ENCODE measurements around the gene LIN7A. TPM values are rescaled to one million over a fixed set of nuclear protein-coding genes. Genes with fewer than 3 reads are reported as not detected.

Gene LIN7A
- total and polyA plus RNA-seq, 7 donors, result 0.60 to 10.7 (median 4.6) TPM

DNA sequence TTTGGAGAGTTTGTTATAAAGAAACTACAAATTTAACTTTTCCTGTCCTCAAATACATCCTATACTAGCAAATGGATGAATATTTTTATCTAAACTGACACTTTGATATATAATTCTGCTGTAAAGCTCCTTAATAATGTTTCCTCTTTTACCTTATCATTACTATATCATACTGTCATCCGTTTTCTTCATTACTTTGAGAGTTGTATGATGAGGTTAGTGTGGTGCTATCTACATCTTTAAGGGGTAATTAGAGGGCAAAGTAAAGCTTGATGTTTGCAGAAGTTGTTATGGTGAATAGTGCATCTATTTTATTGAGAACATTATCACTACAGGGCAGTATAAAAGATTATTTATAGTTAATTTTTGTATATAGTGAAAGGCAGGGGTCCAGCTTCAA, 36.1 kb downstream of the LIN7A start:
- H3K27ac ChIP-seq, result no peak overlapping the region
- no peaks in the 10 kb centered on the region for H3K36me3 ChIP-seq
- TF ChIP-seq, protein P1, sequence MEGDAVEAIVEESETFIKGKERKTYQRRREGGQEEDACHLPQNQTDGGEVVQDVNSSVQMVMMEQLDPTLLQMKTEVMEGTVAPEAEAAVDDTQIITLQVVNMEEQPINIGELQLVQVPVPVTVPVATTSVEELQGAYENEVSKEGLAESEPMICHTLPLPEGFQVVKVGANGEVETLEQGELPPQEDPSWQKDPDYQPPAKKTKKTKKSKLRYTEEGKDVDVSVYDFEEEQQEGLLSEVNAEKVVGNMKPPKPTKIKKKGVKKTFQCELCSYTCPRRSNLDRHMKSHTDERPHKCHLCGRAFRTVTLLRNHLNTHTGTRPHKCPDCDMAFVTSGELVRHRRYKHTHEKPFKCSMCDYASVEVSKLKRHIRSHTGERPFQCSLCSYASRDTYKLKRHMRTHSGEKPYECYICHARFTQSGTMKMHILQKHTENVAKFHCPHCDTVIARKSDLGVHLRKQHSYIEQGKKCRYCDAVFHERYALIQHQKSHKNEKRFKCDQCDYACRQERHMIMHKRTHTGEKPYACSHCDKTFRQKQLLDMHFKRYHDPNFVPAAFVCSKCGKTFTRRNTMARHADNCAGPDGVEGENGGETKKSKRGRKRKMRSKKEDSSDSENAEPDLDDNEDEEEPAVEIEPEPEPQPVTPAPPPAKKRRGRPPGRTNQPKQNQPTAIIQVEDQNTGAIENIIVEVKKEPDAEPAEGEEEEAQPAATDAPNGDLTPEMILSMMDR (IDR thresholded peaks at IDR 0.05), result no peak
- TF ChIP-seq POLR2AphosphoS5 (IDR thresholded peaks at IDR 0.05), result no peak
- no peak for TF ChIP-seq POLR2A (IDR thresholded peaks at IDR 0.05)
- no peak for TF ChIP-seq EP300 (IDR thresholded peaks at IDR 0.05)
- H3K4me3 ChIP-seq, result no peak overlapping the region
- no peaks in the 10 kb centered on the region for H3K27me3 ChIP-seq
- intact Hi-C loops (cut with DNase I), result no loop called here
- H3K4me1 ChIP-seq, result no peaks in the 10 kb centered on the region
- no peak for DNase-seq
- 21 to 39% methylated on average over 1 of the region's 1 CpG for WGBS, 2 donors
- no peaks in the 10 kb centered on the region for H3K9me3 ChIP-seq

DNA sequence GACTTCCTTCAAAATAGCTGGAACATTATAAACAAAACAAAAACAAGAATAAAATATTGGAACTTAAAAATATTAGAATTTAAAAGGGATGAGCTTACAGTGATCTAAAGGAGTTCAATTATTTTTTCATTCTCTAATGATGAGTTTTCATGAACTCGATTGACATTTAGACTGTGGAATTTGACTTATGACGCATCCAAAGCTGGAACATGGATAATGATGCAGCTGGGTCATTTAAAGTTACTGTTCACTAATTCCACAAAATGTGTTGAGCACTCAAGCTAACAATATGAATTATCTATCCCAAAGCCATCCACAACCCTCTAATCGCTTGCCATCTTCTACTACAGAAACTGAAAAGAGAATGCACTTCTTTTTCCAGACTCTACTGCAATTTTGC, 42.5 kb downstream of the LIN7A start:
- Histone ChIP-seq H3K36me3 (no peaks in the 10 kb centered on the region), H3K9me3 (no peaks in the 10 kb centered on the region), H3K27me3 (no peaks in the 10 kb centered on the region), H3K4me3 (no peak overlapping the region), H3K27ac (no peak overlapping the region), H3K4me1 (no peaks in the 10 kb centered on the region)
- intact Hi-C loops (cut with DNase I), result no loop called here
- TF ChIP-seq POLR2A (IDR thresholded peaks at IDR 0.05), result no peak
- TF ChIP-seq POLR2AphosphoS5 (IDR thresholded peaks at IDR 0.05), result no peak
- TF ChIP-seq, protein P1 (IDR thresholded peaks at IDR 0.05), result no peak
- no peak for TF ChIP-seq EP300 (IDR thresholded peaks at IDR 0.05)
- WGBS, 2 donors, result 84 to 91% methylated on average over 3 of the region's 3 CpGs
- no peak for DNase-seq

GRCh38 chr12:80894179-80894578, 43.6 kb downstream of the LIN7A start:
- Histone ChIP-seq H3K4me3 (no peak overlapping the region), H3K27ac (no peak overlapping the region), H3K9me3 (no peaks in the 10 kb centered on the region), H3K4me1 (no peaks in the 10 kb centered on the region), H3K27me3 (no peaks in the 10 kb centered on the region), H3K36me3 (no peaks in the 10 kb centered on the region)
- TF ChIP-seq POLR2A (IDR thresholded peaks at IDR 0.05) (no peak), EP300 (IDR thresholded peaks at IDR 0.05) (no peak), POLR2AphosphoS5 (IDR thresholded peaks at IDR 0.05) (no peak)
- TF ChIP-seq, protein P1 (IDR thresholded peaks at IDR 0.05), result no peak
- no peak for DNase-seq
- WGBS, 2 donors, result 68 to 88% methylated on average over 3 of the region's 3 CpGs
- intact Hi-C loops (cut with DNase I), result no loop called here

- no peak for TF ChIP-seq POLR2A (IDR thresholded peaks at IDR 0.05)
- TF ChIP-seq, protein P1 (IDR thresholded peaks at IDR 0.05), result no peak
- TF ChIP-seq POLR2AphosphoS5 (IDR thresholded peaks at IDR 0.05), result no peak
- TF ChIP-seq EP300 (IDR thresholded peaks at IDR 0.05), result no peak
- no peaks in the 10 kb centered on the region for H3K4me1 ChIP-seq
- H3K27ac ChIP-seq, result no peak overlapping the region
- intact Hi-C loops (cut with DNase I), result no loop called here
- H3K4me3 ChIP-seq, result no peak overlapping the region
- no peak for DNase-seq
- H3K36me3 ChIP-seq, result no peaks in the 10 kb centered on the region
- no peaks in the 10 kb centered on the region for H3K9me3 ChIP-seq
- WGBS, 2 donors, result 54 to 65% methylated on average over 7 of the region's 7 CpGs
- H3K27me3 ChIP-seq, result no peaks in the 10 kb centered on the region
Measured at GRCh38 chr12:80892597-80893445, 44.9 kb downstream of the LIN7A start.
